Esophagus muscularis mucosa (tissue), 4 donors: ENCODE measurements around the gene F2R. TPM values are rescaled to one million over a fixed set of nuclear protein-coding genes. Genes with fewer than 3 reads are reported as not detected.
"Not testable (repeated sequence)": the region's sequence is repeated elsewhere in the genome, so short reads cannot be mapped to it uniquely, and the experiment has no call there.

ENCODE experiments used
- DNase-seq: peaks from one replicate; pipeline ENCODE4 v3.0.0-alpha.2; 2017; ENCODE audit errors: extremely low spot score
- H3K27ac ChIP-seq, 4 donors: fragments of 200-600 bp; sonication (generic); replicated peaks in 1 of 4; 1 replicate in 3 of 4; 2 replicates in 1 of 4; pipeline ENCODE4 v1.5.1; 2016 to 2019; ENCODE audit warnings: mild to moderate bottlenecking in 1 of 4
- H3K27me3 ChIP-seq, 4 donors: fragments of 200-600 bp; sonication (generic); one replicate each; pipeline versions ENCODE4 v1.5.1 to v1.6.0; 2016 to 2019
- H3K36me3 ChIP-seq, 4 donors: fragments of 200-600 bp; sonication (generic); one replicate each; pipeline ENCODE4 v1.5.1; 2016 to 2019
- H3K4me1 ChIP-seq, 4 donors: fragments of 200-600 bp; sonication (generic); one replicate each; pipeline ENCODE4 v1.5.1; 2016 to 2019
- H3K4me3 ChIP-seq, 4 donors: fragments of 200-600 bp; sonication (generic); 1 replicate in 2 of 4; 2 replicates in 2 of 4; pipeline ENCODE4 v1.5.1; 2016 to 2019; ENCODE audit warnings: mild to moderate bottlenecking in 4 of 4, moderate library complexity in 1 of 4
- H3K9me3 ChIP-seq, 4 donors: fragments of 200-600 bp; sonication (generic); 1 replicate in 3 of 4; 2 replicates in 1 of 4; pipeline ENCODE4 v1.5.1; 2016 to 2019
- CTCF ChIP-seq, 3 experiments: fragments of 200-600 bp in 2 of 3; fragments of 450-650 bp in 1 of 3; sonication (generic) in 2 of 3; IDR thresholded peaks; one replicate each; pipeline ENCODE4 v1.5.1; 2017 to 2019; ENCODE audit warnings: antibody characterized with exemption in 3 of 3, mild to moderate bottlenecking in 2 of 3, moderate library complexity in 1 of 3
- EP300 ChIP-seq: sonication (generic); formaldehyde crosslinking; IDR thresholded peaks from one replicate; pipeline ENCODE4 v1.6.1; 2017; ENCODE audit warnings: antibody characterized with exemption
- POLR2A ChIP-seq: fragments of 450-650 bp; IDR thresholded peaks from one replicate; pipeline ENCODE4 v1.6.1; 2017; ENCODE audit warnings: antibody characterized with exemption, moderate library complexity, mild to moderate bottlenecking, low read depth
- POLR2AphosphoS5 ChIP-seq, 2 donors: sonication (generic); formaldehyde crosslinking; IDR thresholded peaks; one replicate each; pipeline ENCODE4 v1.6.1; 2017; ENCODE audit warnings: antibody characterized with exemption in 2 of 2
- WGBS: methylation state at CpG from one replicate; pipeline ENCODE4 v1.1.5; 2018; 5-methylcytosine and 5-hydroxymethylcytosine counted together
- intact Hi-C: fragments of 100-400 bp; cut with DNase I; formaldehyde crosslinking; loops from one replicate; pipeline ENCODE4 v1.15.1; 2023
- total RNA-seq, 4 donors: library from RNA; depleted of rRNA; stranded (reverse); fragments of >200 nt; gene quantifications; one replicate each; pipeline versions ENCODE4 v1.1.0 to v1.2.1, GENCODE V29; 2016

The F2R gene
- total RNA-seq, 4 donors from 2014 or later: 12.1 to 14.1 (median 13.9) TPM

DNA sequence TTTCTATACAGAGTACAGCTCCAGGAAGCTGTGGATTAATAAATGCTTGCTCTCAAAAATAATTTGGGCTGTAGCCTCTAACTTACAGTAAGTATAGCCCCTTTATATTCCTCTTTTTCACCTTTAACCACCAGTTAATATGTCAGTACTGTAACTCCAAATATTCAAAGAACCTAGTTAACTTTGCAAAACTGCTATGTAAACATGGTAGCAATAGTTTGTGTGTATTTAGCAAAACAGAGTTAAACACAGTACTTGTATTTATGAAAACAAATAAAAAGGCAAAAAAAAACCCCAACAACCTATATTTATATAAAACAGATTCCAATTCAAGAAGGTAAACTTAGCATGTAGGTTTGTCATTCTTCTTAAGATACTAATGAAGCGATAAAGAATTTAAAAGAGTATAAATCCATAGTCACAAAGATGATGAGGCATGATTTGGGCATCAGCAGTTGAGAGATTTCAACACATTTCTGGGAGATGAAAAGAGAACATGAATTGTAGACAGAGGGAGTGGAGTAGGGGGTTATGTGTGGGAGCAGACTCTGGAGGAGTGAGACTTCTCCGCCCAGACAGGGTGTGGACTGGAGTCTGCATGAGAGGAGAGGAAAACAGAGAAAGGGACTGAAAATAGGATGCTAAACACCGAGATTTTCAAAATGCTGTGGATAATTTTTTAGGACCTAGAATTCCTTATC, 55.9 kb downstream of the F2R start:
- Histone ChIP-seq H3K27ac (no peak overlapping the region), H3K4me3 (no peak overlapping the region), H3K36me3 (no peaks in the 10 kb centered on the region), H3K4me1 (peaks cover 0 to 3% (median 0%) of the 10 kb centered on the region in 4 donors), H3K9me3 (no peaks in the 10 kb centered on the region), H3K27me3 (no peaks in the 10 kb centered on the region)
- 57% methylated on average over 3 of the region's 3 CpGs for WGBS
- intact Hi-C loops: no loop called here
- TF ChIP-seq POLR2AphosphoS5 (IDR thresholded peaks at IDR 0.05) (no peak), CTCF (IDR thresholded peaks at IDR 0.05) (no peak), POLR2A (no peak), EP300 (no peak)
- DNase-seq: no peak

DNA sequence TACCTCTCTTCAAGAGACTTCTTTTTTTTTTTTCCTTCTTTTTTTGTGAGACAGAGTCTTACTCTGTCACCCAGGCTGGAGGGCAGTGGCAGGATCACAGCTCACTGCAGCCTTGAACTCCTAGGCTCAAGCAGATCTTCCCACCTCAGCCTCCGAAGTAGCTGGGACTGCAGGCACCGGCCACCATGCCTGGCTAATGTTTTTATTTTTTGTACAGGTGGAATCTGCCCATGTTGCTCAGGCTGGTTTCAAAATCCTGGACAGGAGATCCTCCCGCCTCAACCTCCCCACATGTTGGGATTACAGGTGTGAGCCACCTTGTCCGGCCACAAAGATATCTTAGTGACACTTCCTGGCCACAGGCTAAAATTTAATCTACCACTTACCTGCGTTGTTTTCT, 60.0 kb downstream of the F2R start:
- DNase-seq: no peak
- peaks cover 0 to 3% (median 0%) of the 10 kb centered on the region in 4 donors for H3K4me1 ChIP-seq
- H3K36me3 ChIP-seq: no peaks in the 10 kb centered on the region
- intact Hi-C loops: loop anchor here (5.0 kb wide), 1 partner anchor 174 kb away; no protein-coding TSS in a partner anchor
- 95% methylated on average over 5 of the region's 5 CpGs for WGBS
- H3K27me3 ChIP-seq: no peaks in the 10 kb centered on the region
- H3K27ac ChIP-seq: no peak overlapping the region
- no peak overlapping the region for H3K4me3 ChIP-seq
- no peaks in the 10 kb centered on the region for H3K9me3 ChIP-seq
- TF ChIP-seq CTCF (IDR thresholded peaks at IDR 0.05) (no peak), EP300 (no peak), POLR2AphosphoS5 (IDR thresholded peaks at IDR 0.05) (no peak), POLR2A (no peak)

- WGBS: 87% methylated on average over 2 of the region's 2 CpGs
- intact Hi-C loops: loop anchor here (5.0 kb wide), 1 partner anchor 174 kb away; no protein-coding TSS in a partner anchor
Measured at GRCh38 chr5:76776391-76776790, 60.5 kb downstream of the F2R start.

GRCh38 chr5:76780616-76781015, 64.7 kb downstream of the F2R start:
- H3K4me1 ChIP-seq, DNase-seq, H3K4me3 ChIP-seq, intact Hi-C loops, H3K36me3 ChIP-seq, H3K27ac ChIP-seq, H3K9me3 ChIP-seq, H3K27me3 ChIP-seq: not testable (repeated sequence)
- WGBS: 92% methylated on average over 4 of the region's 4 CpGs

More at GRCh38 chr5:76776391-76776790, 60.5 kb downstream of the F2R start:
- H3K4me3 ChIP-seq: no peak overlapping the region
- H3K27ac ChIP-seq: no peak overlapping the region
- TF ChIP-seq CTCF (IDR thresholded peaks at IDR 0.05) (no peak), POLR2A (no peak), POLR2AphosphoS5 (IDR thresholded peaks at IDR 0.05) (no peak)
- H3K4me1 ChIP-seq: peaks cover 0 to 3% (median 0%) of the 10 kb centered on the region in 4 donors
- H3K27me3 ChIP-seq: no peaks in the 10 kb centered on the region
- no peaks in the 10 kb centered on the region for H3K9me3 ChIP-seq
- no peaks in the 10 kb centered on the region for H3K36me3 ChIP-seq
- DNase-seq: no peak

DNA sequence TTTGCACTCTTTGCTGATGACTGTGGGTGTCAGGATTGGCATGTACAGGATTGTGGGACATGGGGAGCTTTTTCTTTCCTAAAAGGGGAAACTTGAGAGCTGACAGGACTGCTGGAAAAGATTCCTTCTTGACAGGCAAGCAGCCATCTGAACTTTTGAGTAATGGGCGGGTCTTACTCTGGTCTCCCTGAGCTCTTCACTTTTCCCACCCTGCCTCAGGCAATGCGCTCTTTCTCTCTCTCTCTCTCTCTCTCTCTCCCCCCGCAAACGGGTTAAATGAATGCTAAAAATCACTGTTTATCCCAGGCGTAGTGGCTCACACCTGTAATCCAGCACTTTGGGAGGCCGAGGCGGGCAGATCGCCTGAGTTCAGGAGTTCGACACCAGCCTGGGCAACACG, 65.8 kb downstream of the F2R start:
- 90% methylated on average over 10 of the region's 10 CpGs for WGBS
- H3K4me3 ChIP-seq: no peak overlapping the region
- peaks cover 0 to 4% (median under 1%) of the 10 kb centered on the region in 4 donors for H3K4me1 ChIP-seq
- no peaks in the 10 kb centered on the region for H3K9me3 ChIP-seq
- no peaks in the 10 kb centered on the region for H3K27me3 ChIP-seq
- H3K36me3 ChIP-seq: no peaks in the 10 kb centered on the region
- intact Hi-C loops: no loop called here
- DNase-seq: no peak
- TF ChIP-seq EP300: no peak
- no peak for TF ChIP-seq POLR2AphosphoS5 (IDR thresholded peaks at IDR 0.05)
- TF ChIP-seq POLR2A: no peak
- no peak for TF ChIP-seq CTCF (IDR thresholded peaks at IDR 0.05)
- H3K27ac ChIP-seq: no peak overlapping the region
